Measurements from ENCODE around the gene APOBEC3B. TPM values are rescaled to one million over a fixed set of nuclear protein-coding genes. Genes with fewer than 3 reads are reported as not detected.

Gene APOBEC3B
- total and polyA plus RNA-seq, 9 of the 15 experiments (the other 6 are each of a cell fraction or from before 2014, with no cell fraction given), result 5.9 to 166 (median 43.2) TPM

GRCh38 chr22:38965614-38966379 is 16.4 kb upstream of the APOBEC3B start (continued):
- TF ChIP-seq ZNF551 (CRISPR knock-in tag; IDR thresholded peaks at IDR 0.05), result no peak
- TF ChIP-seq BHLHE40 (IDR thresholded peaks at IDR 0.05; ENCODE audit: low read length), result 0 out of 2 replicates have a peak, but pooled peaks have one; percentile 29
- no peak for TF ChIP-seq RB1 (IDR thresholded peaks at IDR 0.05; ENCODE audit: low read depth)
- TF ChIP-seq SNAPC5 (CRISPR knock-in tag; IDR thresholded peaks at IDR 0.05), result no peak
- TF ChIP-seq SAFB2 (IDR thresholded peaks at IDR 0.05; ENCODE audit: borderline replicate concordance, low read depth, low read length, severe bottlenecking), result no peak
- TF ChIP-seq FUS (optimal IDR thresholded peaks at IDR 0.05; ENCODE audit: low read depth, low read length), result no peak
- TF ChIP-seq U2AF1 (optimal IDR thresholded peaks at IDR 0.05; ENCODE audit: low read depth, low read length), result no peak
- no peak for TF ChIP-seq CSDE1 (IDR thresholded peaks at IDR 0.05)
- TF ChIP-seq CTCF (IDR thresholded peaks at IDR 0.05 in 2 of 3, conservative IDR thresholded peaks at IDR 0.05 in 1 of 3; ENCODE audit: insufficient read depth in 2 of 3, low read depth in 1 of 3, low read length in 3 of 3), result peak in 1 of 3 experiments; percentile 1; a peak in 1 of 6 replicates

Measured in K562 (cell line).